Stimulated activated CD4-positive, alpha-beta T cell treated with anti-CD3 and anti-CD28 coated beads, Interleukin-4, amount 100 ng/mL, for 24 hours (primary cell): ENCODE data around the gene TSHZ2.
"Not testable (repeated sequence)": the region's sequence is repeated elsewhere in the genome, so short reads cannot be mapped to it uniquely, and the experiment has no call there.

Experiments used
- DNase-seq: peaks from one replicate; pipeline ENCODE4 v3.0.0-alpha.2; 2020

TSHZ2 gene

DNA sequence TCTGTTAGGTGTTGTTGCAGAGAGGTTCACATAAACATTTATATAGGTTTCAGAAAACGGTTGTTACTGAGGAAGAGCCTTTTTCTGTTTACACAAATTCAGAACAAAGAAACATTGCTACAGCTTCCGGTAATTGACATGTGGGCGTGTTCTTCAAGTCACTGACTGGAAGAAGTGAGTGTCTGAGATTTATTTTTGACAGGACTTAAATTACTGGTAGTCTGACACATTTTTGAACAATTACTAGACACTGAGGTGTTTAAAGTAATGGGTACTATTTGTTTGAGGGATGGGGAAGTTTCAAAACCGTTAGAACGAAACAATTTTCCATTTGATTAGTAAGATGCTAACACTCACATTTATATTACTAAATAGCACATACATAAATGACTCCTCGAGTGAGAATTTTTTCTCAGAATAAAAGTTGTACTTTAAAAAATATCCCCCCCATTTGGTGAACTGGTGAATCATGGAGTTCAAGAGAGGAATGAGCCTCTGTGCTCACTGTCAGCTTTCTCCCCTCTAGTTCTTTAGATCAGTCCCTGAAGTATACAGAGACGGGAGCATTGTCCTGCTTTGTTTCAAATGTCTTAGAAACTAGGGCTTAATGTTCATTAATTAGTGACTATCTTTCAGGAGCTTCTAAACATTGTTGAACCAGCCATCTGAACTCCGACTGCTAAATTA is 98.7 kb downstream of the TSHZ2 start:
- peak; percentile 67 for DNase-seq

DNA sequence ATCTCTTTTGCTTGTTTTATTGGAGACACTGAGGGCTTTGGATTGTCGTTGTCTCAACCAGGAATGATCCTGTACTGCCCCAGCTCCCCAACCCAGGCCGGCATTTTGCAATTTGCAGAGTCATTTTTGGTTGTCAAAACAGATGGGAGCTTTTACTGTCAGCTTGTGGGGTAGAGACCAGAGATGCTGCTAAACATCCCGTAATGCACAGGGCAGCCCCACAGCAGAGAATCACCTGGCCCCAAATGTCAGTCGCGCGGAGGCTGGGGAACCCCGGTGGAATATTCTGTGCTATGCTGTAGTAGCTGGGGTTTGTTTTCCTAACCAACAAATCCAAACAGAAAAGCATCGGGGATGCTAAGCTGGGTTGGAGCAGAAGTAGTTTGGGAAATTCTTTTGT is 99.7 kb downstream of the TSHZ2 start:
- peak; percentile 41 for DNase-seq

DNA sequence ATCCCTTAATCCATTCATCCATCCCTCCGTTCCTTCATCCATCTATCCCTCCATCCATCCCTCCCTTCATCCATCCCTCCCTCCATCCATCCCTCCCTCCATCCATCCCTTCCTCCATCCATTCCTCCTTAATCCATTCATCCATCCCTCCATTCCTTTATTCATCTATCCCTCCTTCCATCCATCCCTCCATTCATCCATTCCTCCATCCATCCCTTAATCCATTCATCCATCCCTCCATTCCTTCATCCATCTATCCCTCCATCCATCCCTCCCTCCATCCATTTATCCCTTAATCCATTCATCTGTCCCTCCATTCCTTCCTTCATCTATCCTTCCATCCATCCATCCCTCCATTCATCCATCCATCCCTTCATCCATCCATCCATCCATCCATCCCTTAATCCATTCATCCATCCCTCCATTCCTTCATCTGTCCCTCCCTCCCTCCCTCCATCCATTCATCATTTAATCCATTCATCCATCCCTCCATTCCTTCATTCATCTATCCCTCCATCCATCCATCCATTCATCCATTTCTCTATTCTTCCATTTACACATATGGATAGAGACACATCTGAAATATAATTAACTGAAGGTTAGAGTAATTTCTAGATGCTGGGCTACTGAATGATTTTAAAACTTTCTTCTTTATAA is 100.9 kb downstream of the TSHZ2 start:
- no peak for DNase-seq

DNA sequence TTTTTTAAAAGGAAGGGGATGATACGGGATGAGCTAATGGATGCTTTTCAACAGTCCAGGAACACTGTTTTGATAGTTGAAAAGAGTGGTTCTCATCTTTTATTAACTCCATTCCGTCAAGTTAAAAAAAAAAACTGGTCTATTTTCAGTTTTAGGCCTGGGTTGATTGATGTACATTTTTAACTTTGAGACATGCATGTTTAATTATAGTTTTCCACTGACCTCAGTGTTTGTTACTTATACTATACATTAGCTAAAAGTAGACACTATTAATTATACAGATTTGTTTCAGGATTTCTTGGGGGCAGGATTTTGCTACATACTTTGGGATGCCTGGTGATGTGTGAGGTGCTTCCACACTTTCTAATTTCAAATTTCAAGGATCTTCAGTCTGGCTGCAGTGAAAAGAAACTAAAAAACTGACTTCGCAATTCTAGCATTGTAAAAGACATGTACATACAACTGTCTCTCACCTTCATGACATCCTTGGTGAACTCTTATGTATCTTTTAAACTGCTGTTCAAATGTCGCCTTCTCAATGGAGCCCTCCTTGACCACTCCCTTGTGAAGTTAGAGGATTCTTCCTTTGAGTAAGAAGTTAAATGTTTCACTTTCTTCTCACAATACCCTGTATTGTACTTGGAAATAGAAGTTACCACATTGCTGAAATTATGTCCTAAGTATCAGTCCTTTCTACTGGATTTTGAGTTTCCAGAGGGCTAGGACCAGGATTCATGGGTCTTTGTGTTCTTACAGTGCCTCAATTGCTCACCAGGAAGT is 101.7 kb downstream of the TSHZ2 start:
- DNase-seq: no peak

DNA sequence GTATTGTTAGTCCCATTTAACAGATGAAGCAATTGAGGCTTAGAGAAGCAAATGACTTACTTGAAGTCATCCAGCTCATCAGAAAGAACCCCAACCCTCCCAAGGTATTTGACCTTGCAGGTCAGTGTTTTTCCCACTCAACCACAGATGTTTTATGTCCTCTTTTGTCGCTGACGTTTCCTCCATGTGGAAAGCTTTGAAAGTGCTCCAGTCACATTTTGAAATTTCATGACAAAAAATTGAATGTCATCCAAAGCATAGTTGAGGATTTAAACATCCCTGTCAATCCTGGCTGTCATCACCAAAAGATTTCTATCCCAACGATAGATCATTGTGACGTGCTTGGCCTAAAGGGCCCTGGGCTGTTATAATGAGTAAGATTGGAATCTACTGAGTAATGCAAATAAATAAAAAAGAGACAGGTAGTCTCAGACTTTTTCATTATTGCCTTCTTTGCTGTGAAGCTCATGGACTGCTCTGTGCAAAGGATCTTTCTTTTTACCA is 102.7 kb downstream of the TSHZ2 start:
- DNase-seq: no peak

DNA sequence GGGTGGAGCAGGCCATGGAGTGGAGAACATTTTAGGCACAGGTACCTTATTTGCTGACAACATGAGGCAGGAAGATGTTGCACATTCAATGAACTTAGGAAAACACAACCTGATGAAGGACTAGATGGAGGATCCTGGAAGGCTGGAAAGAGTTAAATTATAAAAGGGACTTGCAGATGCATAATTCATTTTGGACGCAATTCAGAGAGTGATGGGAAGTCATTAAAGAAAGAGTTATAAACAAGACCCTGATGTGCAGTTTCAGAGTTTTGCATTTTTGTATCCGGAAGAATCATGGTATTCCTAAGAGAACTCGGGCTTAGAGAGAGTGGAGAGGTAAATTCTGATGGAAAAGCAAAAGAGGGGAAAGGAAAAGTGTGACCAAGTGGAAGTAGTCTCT is 104.5 kb downstream of the TSHZ2 start:
- DNase-seq: no peak

DNA sequence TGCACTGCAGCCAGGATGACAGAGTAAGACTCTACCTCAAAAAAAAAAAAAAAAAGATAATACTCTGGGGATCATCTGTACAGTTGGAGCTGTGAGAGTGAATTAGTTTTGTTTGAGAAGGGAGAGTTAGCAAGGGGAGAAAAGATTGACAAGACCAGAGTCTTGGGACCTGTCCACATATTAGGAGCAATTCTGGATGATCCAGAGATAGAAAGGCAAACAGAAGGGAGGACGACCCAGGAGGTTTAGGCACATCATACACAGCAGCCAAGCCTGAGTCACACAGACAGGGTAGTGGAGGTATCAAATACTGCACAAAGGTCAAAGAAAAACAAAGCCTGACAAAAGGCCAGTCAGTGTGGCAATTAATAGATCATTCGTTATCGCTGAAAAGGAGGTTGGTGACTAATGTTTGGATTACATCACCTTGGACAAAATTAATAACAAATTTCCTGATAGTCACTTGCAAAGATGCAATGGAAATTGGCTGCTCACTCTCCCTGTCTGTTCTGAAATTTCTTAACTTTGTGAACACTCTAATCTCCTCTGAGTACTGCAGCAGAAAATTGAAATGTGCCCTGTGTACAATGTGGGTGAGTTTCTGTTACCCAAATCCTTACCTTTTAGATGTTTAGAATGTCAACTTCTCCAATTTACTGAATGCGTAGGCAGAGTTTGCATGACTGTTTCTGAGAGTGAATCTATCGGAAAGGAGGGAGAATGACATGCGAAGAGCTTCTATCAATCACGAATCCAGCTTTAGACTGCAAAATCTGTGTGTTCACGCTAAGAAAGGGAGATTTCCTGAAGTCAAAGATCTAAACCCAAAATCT is 105.4 kb downstream of the TSHZ2 start:
- peak; percentile 63 for DNase-seq

DNA sequence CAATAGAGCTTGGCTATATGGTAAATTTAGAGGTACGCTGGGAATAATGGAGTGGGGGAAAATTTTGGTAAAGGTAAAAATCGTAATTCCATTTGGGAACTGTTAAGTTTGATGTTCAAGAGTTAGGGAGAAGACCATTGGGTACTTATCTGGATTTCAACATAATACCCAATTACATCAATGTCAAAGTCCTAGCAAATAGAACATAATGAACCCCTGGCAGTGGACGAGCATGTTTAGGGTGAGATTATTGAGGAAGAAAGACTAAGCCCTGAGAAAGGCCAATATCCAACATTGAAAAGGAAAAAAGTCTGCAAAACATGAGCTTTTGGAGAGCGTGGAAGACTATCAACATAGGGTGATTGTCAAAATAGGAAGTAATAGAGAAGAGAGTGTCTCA is 106.6 kb downstream of the TSHZ2 start:
- DNase-seq: no peak

DNA sequence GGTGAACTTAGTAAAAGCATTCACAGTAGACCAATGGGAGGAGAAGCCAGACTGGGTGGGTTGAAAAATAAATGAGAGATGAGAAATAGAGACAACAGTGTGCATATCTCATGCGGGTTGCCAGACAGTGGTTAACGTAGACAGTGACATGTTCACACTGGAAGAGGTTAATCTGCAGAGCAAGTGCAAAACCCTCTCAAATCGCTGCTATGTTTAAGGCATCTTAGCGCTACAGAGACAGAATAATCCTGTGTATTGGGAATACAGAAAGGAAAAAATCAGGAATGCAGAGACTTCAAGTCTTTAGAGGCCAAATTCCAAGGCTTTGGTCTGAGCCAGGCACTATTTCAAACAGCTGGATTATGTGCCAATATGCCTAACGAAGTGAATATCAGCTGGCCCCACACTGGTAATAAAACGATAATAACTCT is 107.1 kb downstream of the TSHZ2 start:
- DNase-seq: no peak

DNA sequence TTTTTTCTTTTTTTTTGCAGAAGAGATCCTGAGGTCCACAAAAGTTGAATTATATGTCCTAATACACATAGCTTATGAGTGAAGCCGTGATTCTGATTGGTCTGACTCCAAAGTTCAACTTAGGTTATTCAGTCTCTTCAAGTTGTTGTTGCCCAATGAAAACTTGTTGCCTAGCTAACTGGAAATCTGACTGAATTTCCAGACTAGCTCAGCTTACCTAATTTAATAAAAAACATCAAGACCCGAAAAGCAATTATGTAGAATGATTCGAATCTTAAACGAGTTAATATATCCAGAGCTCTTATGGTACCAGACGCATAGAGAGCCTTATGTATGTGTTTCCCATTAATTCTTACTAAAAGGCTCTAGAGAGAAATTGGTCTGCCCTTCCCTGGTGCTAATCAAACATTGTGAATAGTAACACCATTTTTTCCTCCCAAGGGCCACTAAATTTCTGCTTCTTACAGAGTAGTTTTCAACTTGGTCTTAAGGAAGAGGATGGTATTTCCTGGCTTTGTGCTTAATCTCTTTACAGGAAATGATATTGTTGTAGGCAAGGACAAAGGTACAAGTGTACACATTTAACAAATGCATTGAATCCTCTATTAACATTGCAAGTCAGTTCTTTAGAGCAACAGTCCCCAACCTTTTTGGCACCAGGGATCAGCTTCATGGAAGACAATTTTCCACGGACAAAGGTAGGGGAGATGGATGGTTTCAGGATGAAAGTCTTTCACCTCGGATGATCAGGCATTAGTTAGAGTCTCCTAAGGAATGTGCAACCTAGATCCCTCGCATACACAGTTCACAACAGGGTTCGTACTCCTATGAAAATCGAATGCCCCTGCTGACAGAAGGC is 107.9 kb downstream of the TSHZ2 start:
- DNase-seq: no peak

DNA sequence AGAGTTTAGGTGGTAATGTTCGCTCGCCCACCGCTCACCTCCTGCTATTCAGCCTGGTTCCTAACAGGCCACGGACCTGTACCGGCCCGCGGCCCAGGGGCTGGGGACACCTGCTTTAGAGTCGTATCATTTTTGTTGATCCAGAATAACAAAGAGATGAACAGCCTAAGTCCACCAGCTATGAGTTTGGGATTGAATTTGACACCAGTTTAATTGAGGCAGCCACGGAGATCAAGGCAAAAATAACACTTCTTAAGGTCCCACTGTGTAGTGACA is 108.5 kb downstream of the TSHZ2 start:
- DNase-seq: no peak

DNA sequence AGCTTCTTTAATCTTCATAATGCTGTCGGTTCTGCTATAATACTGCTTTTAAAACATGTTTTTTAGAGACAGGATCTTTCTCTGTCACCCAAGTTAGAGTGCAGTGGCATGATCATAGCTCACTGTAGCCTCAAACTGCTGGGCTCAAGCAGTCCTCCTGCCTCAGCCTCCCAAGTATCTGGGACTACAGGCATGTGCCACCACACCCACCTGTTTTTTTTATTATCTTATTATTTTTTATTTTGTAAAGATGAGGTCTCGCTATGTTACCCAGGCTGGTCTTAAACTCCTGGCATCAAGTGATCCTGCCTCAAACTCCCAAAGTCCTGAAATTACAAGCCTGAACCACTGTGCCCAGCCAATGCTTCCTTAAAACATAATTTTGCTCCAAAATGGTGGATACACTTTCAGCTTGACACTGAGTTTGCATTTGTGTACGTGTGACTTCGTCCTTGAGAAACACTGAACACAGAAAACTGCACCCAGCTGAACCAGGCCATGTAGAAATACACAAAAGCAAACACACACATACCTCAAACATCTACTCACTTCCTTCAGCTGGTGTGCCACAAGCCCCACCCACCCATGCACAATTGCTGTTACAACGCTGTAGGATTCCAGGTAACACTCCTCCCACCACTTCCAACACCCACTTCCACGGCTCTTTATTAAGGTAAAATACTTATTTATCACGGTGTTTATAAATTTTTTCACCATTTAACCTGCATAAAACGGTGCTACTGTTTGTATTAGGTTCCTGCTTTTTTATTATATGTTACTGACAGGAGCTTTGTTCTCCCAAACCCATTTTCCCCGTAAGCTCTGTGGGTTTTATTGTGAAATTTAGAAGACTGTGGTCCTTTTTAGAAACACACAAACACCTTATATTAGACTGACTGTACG is 109.1 kb downstream of the TSHZ2 start:
- DNase-seq: peak; percentile 45

DNA sequence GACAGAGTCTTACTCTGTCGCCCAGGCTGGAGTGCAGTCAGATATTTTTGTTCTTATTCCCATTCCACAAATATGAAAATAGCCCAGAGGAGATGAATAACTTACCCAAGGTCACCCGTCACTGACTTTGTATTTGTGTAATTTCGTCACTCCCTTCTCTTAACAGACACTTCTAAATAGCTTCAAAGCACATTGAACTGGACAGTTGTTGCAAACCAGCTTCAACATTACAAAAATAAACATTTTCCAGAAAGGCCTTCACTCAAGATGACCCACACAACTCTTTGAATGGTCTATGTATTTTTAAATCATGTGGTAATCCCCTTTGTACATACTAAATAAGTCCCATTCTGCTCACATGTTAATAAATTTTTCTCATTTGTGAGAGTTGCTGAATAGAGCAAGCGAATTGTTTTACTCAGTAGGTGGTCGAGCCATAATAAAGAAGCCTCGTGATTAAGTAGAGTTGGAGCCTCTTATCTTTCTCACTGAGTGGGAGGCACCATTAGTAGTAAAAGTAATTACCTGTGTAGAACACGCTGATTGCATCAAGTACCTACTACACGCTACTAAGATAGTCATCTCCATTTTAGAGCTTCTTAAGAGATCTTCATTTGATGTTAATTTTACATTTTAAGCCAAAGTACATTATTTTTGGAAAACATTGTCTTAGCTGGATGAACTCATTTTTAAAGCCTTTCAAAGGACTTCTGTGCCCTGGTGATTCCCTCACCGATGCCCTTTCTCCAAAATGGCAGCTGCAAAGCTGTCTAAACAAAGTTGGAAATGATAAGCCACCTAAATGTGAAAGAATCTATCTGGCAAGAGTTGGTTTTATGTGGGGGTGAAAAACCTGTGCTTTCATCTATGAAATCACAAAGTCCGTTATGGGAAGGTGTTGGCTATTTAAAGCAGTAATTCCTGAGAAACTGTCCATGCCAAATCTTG is 110.0 kb downstream of the TSHZ2 start:
- DNase-seq: no peak

DNA sequence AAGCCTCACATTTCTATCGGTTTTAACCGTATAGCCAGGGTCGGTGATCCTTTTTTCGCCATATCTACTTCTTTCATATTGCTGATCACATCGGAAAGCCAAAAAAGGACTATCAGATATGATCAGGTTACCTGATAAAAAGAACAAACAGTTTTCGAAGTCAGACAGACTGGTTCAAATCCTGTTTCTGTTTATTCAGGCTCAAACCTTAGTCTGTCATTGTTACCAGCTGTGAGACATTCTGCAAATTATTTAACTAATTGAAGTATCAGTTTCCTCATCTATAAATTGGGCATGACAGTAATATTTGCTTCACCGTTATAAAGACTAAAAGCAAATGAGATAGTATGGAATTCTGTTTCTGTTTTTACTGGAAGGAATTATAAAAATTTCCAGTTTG is 111.3 kb downstream of the TSHZ2 start:
- DNase-seq: no peak

DNA sequence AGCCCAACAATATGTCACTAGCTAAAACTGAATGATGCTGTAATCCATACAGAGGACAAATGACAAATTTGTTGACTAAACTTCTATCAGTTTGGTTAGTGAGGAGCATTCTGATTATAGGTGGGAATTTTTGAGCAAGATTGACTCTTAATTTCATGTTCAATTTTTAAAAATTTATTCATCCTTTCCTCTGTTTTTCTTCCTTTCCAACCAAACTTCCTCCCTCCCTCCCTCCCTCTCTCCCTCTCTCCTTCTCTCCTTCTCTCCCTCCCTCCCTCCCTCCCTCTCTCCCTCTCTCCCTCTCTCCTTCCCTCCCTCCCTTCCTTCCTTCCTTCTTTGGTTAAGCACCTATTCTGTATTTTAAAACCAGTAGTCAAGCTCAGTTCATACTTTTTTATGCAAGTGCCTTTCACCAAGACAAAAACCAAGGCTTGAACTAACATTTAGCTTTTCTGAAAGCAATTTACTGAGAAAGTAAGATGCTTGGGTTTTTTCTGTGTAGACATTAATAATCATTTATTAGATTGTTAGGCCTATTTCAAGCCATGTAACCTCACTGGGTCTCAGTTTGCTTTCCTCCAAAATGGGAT is 112.3 kb downstream of the TSHZ2 start:
- no peak for DNase-seq

DNA sequence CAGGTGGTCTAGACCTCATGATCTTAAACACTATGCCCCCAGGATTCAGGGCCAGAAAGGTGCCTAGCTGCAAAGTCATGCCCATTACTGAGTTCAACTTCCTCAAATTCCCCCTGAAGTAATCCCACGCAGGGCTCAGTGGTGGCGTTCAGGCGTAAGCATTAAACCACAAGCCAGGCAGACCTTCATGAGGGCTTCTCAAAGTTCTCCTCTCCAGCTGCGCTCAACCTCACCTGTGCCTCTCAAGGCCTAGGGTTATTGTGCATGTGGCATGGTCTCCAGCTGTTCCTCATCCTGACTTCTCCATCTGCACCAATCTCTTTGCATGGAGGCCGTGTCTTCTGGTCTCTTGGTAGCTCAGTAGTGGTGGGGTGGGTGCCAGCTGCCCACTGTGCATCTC is 113.6 kb downstream of the TSHZ2 start:
- DNase-seq: no peak

DNA sequence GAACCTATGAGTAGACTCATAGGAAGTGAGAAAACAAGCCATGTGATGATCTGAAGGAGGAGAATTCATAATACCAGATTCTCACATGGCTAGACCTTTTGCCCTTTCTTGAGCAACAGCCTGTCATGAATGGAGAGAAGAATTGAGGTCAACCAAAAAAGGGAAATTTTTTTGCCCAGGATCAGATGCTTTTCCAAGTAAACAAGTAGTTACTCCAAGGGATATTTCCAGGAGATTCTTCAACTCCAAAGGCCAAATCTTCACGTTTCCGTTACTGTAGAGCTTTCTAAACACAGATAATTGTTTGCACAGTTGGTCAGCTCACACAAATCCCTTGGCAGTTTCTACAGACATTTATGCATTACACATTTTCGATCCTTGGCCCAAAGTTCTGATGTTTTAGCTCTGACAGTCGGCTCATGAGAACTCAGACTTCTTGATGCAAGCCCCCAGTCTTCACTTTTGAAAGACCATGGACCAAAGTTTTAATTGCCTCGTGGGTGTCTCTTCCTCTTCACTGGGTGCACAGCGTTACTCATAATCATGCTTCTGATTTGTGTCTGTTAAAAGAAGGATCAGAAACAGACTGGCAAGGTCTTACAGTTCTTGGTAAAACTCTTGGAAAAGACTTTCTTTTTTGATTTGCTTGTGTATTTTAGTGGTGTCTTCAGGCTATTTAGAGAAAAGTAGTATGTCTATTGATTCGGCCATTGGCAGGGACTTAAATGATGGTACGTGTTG is 115.0 kb downstream of the TSHZ2 start:
- no peak for DNase-seq

DNA sequence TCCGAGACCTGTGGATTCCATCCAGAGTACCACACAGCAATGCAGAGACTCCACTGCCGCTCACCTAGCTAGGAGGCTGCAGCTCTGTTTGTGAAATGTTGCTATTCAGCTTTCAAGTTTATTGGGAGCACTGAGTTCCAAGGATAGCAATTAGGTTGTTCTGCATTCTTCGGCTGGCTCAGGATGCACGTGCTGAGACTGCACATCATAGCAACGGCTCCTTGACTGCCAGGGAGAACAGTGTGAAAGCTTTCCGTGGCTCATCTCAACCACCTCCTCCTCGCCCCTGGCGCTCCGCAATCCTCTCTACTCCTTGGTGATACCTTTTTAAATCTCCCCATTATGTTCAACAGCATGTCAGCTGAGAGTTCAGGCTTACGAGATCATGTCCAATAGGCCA is 116.6 kb downstream of the TSHZ2 start:
- no peak for DNase-seq

DNA sequence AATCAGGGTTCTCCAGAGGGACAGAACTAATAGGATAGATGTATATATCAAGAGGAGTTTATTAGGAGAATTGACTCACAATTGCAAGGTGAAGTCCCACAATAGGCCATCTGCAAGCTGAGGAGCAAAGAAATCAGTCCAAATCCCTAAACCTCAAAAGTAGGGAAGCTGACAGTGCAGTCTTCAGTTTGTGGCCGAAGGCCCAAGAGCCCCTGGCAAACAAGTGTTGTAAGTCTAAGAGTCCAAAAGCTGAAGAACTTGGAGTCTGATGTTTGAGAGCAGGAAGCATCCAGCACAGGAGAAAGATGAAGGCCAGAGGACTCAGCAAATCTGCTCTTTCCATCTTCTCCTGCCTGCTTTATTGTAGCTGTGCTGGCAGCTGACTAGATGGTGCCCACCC is 117.7 kb downstream of the TSHZ2 start:
- not testable (repeated sequence) for DNase-seq
